SK-N-SH treated with all-trans-retinoic acid at 6 μM for 48 hours (cell line): ENCODE results near the gene C19orf44.
"Not testable (repeated sequence)": the region's sequence is repeated elsewhere in the genome, so short reads cannot be mapped to it uniquely, and the experiment has no call there.

ENCODE experiments used
- ATAC-seq: fragments of 200-7000 bp; cut with Tn5 transposase; 3 replicates; pipeline ENCODE4 v1.9.1; 2020; ENCODE audit warnings: mild to moderate bottlenecking, moderate library complexity
- ARNTL ChIP-seq: fragments of 450-650 bp; formaldehyde crosslinking; IDR thresholded peaks from 2 replicates; pipeline ENCODE4 v1.5.0; 2020; ENCODE audit warnings: low read depth, mild to moderate bottlenecking, moderate library complexity, borderline replicate concordance
- BACH2 ChIP-seq: fragments of 250-450 bp; sonication (Bioruptor Pico); IDR thresholded peaks from 2 replicates; pipeline ENCODE4 v1.9.0; 2021; ENCODE audit warnings: mild to moderate bottlenecking, borderline replicate concordance
- CSDC2 ChIP-seq: fragments of 250-450 bp; sonication (Bioruptor Pico); IDR thresholded peaks from 2 replicates; pipeline ENCODE4 v1.5.0; 2020; ENCODE audit warnings: mild to moderate bottlenecking, moderate library complexity
- ESRRG ChIP-seq: fragments of 250-450 bp; sonication (Bioruptor Pico); IDR thresholded peaks from 2 replicates; pipeline ENCODE4 v1.6.1; 2021; ENCODE audit warnings: mild to moderate bottlenecking
- GLIS3 ChIP-seq: fragments of 250-450 bp; sonication (Bioruptor Pico); IDR thresholded peaks from 2 replicates; pipeline ENCODE4 v1.5.0; 2020; ENCODE audit warnings: mild to moderate bottlenecking, moderate library complexity
- ISL1 ChIP-seq: fragments of 250-450 bp; sonication (Bioruptor Pico); IDR thresholded peaks from 2 replicates; pipeline ENCODE4 v2.1.2; 2022; ENCODE audit warnings: mild to moderate bottlenecking, moderate library complexity
- OSR1 ChIP-seq: fragments of 250-450 bp; sonication (Bioruptor Pico); IDR thresholded peaks from 2 replicates; pipeline ENCODE4 v1.8.0; 2022; ENCODE audit warnings: moderate library complexity, mild to moderate bottlenecking, inconsistent platforms
- SNAI2 ChIP-seq: fragments of 250-450 bp; sonication (Bioruptor Pico); IDR thresholded peaks from 2 replicates; pipeline ENCODE4 v1.5.0; 2020; ENCODE audit warnings: mild to moderate bottlenecking, moderate library complexity
- TCF4 ChIP-seq: fragments of 250-450 bp; sonication (Bioruptor Pico); IDR thresholded peaks from 2 replicates; pipeline ENCODE4 v1.8.0; 2021; ENCODE audit warnings: mild to moderate bottlenecking, moderate library complexity, borderline replicate concordance
- TOX ChIP-seq: fragments of 250-450 bp; sonication (Bioruptor Pico); IDR thresholded peaks from 2 replicates; pipeline ENCODE4 v1.8.0; 2021; ENCODE audit warnings: mild to moderate bottlenecking, moderate library complexity, borderline replicate concordance
- ZFP3 ChIP-seq: fragments of 250-450 bp; sonication (Bioruptor Pico); IDR thresholded peaks from 2 replicates; pipeline ENCODE4 v1.5.0; 2020; ENCODE audit warnings: mild to moderate bottlenecking, moderate library complexity
- ZFP30 ChIP-seq: fragments of 450-650 bp; formaldehyde crosslinking; IDR thresholded peaks from 2 replicates; pipeline ENCODE4 v1.5.0; 2022; ENCODE audit warnings: mild to moderate bottlenecking, moderate library complexity
- ZNF565 ChIP-seq: fragments of 450-650 bp; formaldehyde crosslinking; conservative IDR thresholded peaks from 2 replicates; pipeline ENCODE4 v1.5.0; 2020; ENCODE audit warnings: low read depth, mild to moderate bottlenecking, moderate library complexity
- ZNF70 ChIP-seq: fragments of 450-650 bp; formaldehyde crosslinking; IDR thresholded peaks from 2 replicates; pipeline ENCODE4 v1.5.0; 2020; ENCODE audit warnings: mild to moderate bottlenecking, moderate library complexity
- ZNF8 ChIP-seq: fragments of 450-650 bp; formaldehyde crosslinking; IDR thresholded peaks from 2 replicates; pipeline ENCODE4 v1.5.0; 2020; ENCODE audit warnings: mild to moderate bottlenecking, moderate library complexity
- TF ChIP-seq, protein P1 (sequence below): fragments of 250-450 bp; sonication (Bioruptor Pico); IDR thresholded peaks from 2 replicates; pipeline ENCODE4 v1.8.0; 2021; ENCODE audit warnings: low read depth, mild to moderate bottlenecking, moderate library complexity, borderline replicate concordance
- TF ChIP-seq, protein P2 (sequence below): fragments of 250-450 bp; sonication (Bioruptor Pico); IDR thresholded peaks from 2 replicates; pipeline ENCODE4 v1.5.1; 2020; ENCODE audit warnings: low read depth, mild to moderate bottlenecking, moderate library complexity
- TF ChIP-seq, protein P3 (sequence below): fragments of 250-450 bp; sonication (Bioruptor Pico); IDR thresholded peaks from 2 replicates; pipeline ENCODE4 v1.5.1; 2021; ENCODE audit warnings: mild to moderate bottlenecking, moderate library complexity
- TF ChIP-seq, protein P4 (sequence below): fragments of 250-450 bp; sonication (Bioruptor Pico); IDR thresholded peaks from 2 replicates; pipeline ENCODE4 v1.5.0; 2020; ENCODE audit warnings: mild to moderate bottlenecking, moderate library complexity

C19orf44 gene

DNA sequence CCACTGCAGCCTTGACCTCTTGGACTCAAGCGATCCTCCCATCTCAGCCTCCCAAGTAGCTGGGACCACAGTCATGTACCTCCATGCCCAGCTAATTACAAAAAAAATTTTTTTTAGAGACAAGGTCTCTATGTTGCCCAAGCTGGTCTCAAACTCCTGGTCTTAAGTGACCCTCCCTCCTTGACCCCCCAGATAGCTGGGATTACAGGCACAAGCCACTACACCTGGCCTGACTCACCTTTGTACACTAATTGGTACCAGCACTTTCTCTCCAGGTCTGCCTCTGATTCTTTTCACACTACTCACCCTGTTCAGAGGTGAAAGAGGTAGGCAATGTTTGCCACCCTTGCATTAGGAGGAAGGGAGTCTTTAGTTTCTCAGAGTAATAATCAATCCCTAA is 18.9 kb upstream of the C19orf44 start (continued):
- TF ChIP-seq OSR1 (CRISPR knock-in tag) (no peak), ISL1 (CRISPR knock-in tag) (no peak), TCF4 (no peak), TOX (no peak), ZNF565 (no peak), ESRRG (no peak), CSDC2 (CRISPR knock-in tag) (no peak)
- TF ChIP-seq, protein P1, sequence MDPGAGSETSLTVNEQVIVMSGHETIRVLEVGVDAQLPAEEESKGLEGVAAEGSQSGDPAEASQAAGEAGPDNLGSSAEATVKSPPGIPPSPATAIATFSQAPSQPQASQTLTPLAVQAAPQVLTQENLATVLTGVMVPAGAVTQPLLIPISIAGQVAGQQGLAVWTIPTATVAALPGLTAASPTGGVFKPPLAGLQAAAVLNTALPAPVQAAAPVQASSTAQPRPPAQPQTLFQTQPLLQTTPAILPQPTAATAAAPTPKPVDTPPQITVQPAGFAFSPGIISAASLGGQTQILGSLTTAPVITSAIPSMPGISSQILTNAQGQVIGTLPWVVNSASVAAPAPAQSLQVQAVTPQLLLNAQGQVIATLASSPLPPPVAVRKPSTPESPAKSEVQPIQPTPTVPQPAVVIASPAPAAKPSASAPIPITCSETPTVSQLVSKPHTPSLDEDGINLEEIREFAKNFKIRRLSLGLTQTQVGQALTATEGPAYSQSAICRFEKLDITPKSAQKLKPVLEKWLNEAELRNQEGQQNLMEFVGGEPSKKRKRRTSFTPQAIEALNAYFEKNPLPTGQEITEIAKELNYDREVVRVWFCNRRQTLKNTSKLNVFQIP (CRISPR knock-in tag), result no peak

DNA sequence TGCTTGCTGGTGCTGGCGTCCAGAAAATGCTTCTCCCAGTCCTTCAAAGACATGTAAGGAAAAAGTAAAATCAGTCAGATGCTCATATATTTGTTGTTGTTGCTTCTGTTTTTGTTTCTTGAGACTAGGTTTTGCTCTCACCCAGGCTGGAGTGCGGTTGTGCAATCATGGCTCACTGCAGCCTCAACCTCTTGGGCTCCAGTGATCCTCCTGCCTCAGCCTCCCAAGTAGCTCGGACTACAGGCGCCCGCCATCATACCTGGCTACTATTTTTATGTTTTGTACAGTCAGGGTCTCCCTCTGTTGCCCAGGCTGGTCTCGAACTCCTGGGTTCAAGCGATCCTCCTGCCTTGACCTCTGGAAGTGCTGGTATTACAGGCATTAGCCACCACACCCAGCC is 13.4 kb upstream of the C19orf44 start:
- no peak for ATAC-seq
- TF ChIP-seq, protein P1 (CRISPR knock-in tag), result no peak
- TF ChIP-seq GLIS3 (no peak), TOX (no peak), ZNF8 (CRISPR knock-in tag) (no peak), ZNF70 (CRISPR knock-in tag) (no peak)
- TF ChIP-seq, protein P2, sequence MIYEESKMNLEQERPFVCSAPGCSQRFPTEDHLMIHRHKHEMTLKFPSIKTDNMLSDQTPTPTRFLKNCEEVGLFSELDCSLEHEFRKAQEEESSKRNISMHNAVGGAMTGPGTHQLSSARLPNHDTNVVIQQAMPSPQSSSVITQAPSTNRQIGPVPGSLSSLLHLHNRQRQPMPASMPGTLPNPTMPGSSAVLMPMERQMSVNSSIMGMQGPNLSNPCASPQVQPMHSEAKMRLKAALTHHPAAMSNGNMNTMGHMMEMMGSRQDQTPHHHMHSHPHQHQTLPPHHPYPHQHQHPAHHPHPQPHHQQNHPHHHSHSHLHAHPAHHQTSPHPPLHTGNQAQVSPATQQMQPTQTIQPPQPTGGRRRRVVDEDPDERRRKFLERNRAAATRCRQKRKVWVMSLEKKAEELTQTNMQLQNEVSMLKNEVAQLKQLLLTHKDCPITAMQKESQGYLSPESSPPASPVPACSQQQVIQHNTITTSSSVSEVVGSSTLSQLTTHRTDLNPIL (CRISPR knock-in tag), result no peak

DNA sequence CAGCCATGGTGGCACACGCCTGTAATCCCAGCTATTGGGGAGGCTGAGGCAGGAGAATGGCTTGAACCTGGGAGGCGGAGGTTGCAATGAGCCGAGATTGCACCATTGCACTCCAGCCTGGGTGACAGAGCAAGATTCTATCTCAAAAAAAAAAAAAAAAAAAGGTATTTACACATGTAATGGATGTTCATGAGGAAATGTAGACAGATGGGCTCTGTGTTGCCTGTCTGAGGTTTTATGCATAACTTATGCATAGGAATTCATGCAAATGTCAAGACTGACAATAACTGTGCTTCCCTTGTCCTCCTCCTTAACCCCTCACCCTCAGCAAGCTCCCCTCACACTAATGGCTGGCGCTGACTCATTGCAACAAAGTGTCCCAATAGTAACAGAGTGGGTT is 9.7 kb upstream of the C19orf44 start:
- ATAC-seq, result not testable (repeated sequence)

DNA sequence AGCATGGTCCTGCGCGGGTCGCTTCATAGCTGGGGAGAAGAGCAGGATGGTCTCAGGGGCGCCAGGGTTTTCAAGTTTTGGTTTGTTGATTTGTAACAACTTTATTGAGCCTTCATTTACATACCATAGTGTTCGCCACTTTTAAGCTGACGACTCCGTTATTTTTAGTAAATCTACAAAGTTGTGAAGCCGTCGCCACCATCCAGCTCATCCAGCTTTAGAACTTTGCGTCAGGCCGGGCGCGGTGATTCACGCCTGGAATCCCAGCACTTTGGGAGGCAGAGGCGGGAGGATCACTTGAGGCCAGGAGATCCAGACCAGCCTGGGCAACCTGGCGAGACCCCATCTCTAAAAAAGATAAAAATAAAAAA is 404 bp downstream of the C19orf44 start:
- peak; percentile 29 for ATAC-seq

More for the DNA sequence above, 404 bp downstream of the C19orf44 start:
- TF ChIP-seq BACH2 (CRISPR knock-in tag) (no peak), ISL1 (CRISPR knock-in tag) (no peak), ZFP3 (CRISPR knock-in tag) (no peak), ZNF565 (no peak), CSDC2 (CRISPR knock-in tag) (no peak), ARNTL (CRISPR knock-in tag) (no peak), ZFP30 (no peak), ZNF8 (CRISPR knock-in tag) (no peak), GLIS3 (no peak), SNAI2 (CRISPR knock-in tag) (no peak), ZNF70 (CRISPR knock-in tag) (no peak), TOX (no peak)
- TF ChIP-seq, protein P3, sequence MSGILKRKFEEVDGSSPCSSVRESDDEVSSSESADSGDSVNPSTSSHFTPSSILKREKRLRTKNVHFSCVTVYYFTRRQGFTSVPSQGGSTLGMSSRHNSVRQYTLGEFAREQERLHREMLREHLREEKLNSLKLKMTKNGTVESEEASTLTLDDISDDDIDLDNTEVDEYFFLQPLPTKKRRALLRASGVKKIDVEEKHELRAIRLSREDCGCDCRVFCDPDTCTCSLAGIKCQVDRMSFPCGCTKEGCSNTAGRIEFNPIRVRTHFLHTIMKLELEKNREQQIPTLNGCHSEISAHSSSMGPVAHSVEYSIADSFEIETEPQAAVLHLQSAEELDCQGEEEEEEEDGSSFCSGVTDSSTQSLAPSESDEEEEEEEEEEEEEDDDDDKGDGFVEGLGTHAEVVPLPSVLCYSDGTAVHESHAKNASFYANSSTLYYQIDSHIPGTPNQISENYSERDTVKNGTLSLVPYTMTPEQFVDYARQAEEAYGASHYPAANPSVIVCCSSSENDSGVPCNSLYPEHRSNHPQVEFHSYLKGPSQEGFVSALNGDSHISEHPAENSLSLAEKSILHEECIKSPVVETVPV, result no peak
- TF ChIP-seq, protein P4, sequence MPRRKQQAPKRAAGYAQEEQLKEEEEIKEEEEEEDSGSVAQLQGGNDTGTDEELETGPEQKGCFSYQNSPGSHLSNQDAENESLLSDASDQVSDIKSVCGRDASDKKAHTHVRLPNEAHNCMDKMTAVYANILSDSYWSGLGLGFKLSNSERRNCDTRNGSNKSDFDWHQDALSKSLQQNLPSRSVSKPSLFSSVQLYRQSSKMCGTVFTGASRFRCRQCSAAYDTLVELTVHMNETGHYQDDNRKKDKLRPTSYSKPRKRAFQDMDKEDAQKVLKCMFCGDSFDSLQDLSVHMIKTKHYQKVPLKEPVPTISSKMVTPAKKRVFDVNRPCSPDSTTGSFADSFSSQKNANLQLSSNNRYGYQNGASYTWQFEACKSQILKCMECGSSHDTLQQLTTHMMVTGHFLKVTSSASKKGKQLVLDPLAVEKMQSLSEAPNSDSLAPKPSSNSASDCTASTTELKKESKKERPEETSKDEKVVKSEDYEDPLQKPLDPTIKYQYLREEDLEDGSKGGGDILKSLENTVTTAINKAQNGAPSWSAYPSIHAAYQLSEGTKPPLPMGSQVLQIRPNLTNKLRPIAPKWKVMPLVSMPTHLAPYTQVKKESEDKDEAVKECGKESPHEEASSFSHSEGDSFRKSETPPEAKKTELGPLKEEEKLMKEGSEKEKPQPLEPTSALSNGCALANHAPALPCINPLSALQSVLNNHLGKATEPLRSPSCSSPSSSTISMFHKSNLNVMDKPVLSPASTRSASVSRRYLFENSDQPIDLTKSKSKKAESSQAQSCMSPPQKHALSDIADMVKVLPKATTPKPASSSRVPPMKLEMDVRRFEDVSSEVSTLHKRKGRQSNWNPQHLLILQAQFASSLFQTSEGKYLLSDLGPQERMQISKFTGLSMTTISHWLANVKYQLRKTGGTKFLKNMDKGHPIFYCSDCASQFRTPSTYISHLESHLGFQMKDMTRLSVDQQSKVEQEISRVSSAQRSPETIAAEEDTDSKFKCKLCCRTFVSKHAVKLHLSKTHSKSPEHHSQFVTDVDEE (CRISPR knock-in tag), result no peak
- TF ChIP-seq, protein P1 (CRISPR knock-in tag), result no peak
